ENCODE measurements around the gene KDM2B.

The KDM2B gene

GRCh38 chr12:121467638-121468498, 113.0 kb downstream of the KDM2B start:
- no peak for TF ChIP-seq CTCF (IDR thresholded peaks at IDR 0.05; ENCODE audit: low read depth, low read length)
- DNase-seq (ENCODE audit: low read depth in 2 of 2): peak in 1 of 2 donors; percentile 26
- H3K4me3 ChIP-seq (replicated peaks in 1 of 2; ENCODE audit: low read depth in 2 of 2, low read length in 2 of 2): peak overlapping the region; percentile 40 to 53

- no peak for TF ChIP-seq CTCF (IDR thresholded peaks at IDR 0.05; ENCODE audit: low read depth, low read length)
- H3K4me3 ChIP-seq (replicated peaks in 1 of 2; ENCODE audit: low read depth in 2 of 2, low read length in 2 of 2): peak overlapping the region; percentile 40 to 53
- peak; percentile 80 to 91 for DNase-seq (ENCODE audit: low read depth in 2 of 2)
Measured at GRCh38 chr12:121466794-121467637, 113.8 kb downstream of the KDM2B start.

GRCh38 chr12:121465921-121466793, 114.7 kb downstream of the KDM2B start:
- peak; percentile 23 for DNase-seq (ENCODE audit: low read depth in 2 of 2)
- TF ChIP-seq CTCF (IDR thresholded peaks at IDR 0.05; ENCODE audit: low read depth, low read length): no peak

GRCh38 chr12:121464331-121464730, 116.5 kb downstream of the KDM2B start:
- no peak for TF ChIP-seq CTCF (IDR thresholded peaks at IDR 0.05; ENCODE audit: low read depth, low read length)
- H3K4me3 ChIP-seq (replicated peaks in 1 of 2; ENCODE audit: low read depth in 2 of 2, low read length in 2 of 2): no peak overlapping the region
- DNase-seq (ENCODE audit: low read depth in 2 of 2): no peak

More at GRCh38 chr12:121465921-121466793, 114.7 kb downstream of the KDM2B start:
- peak overlapping the region; percentile 44 to 49 for H3K4me3 ChIP-seq (replicated peaks in 1 of 2; ENCODE audit: low read depth in 2 of 2, low read length in 2 of 2)

- no peak for DNase-seq (ENCODE audit: low read depth in 2 of 2)
Measured at GRCh38 chr12:121461048-121461447, 119.8 kb downstream of the KDM2B start.

More at GRCh38 chr12:121461048-121461447, 119.8 kb downstream of the KDM2B start:
- TF ChIP-seq CTCF (IDR thresholded peaks at IDR 0.05; ENCODE audit: low read depth, low read length): no peak
- H3K4me3 ChIP-seq (replicated peaks in 1 of 2; ENCODE audit: low read depth in 2 of 2, low read length in 2 of 2): no peak overlapping the region

All from cardiac fibroblast (primary cell).